Measurements from ENCODE around the gene NOL4L. TPM values are rescaled to one million over a fixed set of nuclear protein-coding genes. Genes with fewer than 3 reads are reported as not detected.

NOL4L gene
- total and polyA plus RNA-seq, 2 experiments from 2014 or later = 38.8 to 39.2 TPM

DNA sequence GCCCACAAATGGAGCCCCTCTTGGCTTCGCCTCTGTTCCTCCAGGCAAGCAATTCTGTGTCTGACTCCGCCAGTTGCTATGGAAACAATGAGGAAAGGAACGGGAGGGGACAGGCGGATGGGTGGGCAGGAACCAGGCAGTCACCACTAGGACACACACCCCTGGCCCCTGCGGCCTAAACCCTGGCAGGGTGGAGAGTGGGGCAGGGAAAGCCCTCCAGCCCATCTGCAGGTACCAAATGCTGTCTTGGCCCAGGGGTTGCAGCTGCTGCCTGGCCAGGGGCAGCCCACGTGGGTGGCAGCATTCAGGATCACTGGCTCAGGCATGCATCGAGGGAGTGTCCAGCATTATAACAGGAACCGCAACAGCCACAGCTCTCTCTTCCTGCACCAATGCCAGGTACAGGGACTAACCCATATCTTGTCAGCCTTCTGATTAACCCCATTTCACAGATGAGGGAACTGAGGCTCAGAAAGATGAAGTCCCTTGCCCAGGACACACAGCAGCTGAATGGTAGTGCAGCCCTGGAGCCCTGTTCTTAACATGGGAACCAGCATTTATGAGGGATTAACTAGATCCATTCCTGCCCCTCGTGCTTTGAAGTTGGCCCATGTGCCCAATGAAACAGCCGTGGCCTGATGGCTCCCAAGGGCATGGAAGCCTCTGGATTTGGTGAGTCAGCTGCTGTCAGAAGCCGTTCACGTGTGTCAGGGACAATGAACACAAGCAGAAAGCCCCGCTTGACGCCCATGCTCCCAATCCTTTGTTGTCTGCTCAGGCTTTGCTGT lies 66.3 kb downstream of the NOL4L start:
- no peaks in the 10 kb centered on the region for H3K79me2 ChIP-seq (replicated peaks; ENCODE audit: insufficient read depth)
- 0 out of 2 replicates have a peak, but pooled peaks cover 2% of the 10 kb centered on the region for H3F3A ChIP-seq (replicated peaks; ENCODE audit: low read depth)
- H3K27ac ChIP-seq (ENCODE audit: low read depth) = no peak overlapping the region
- Mint-ChIP-seq H3K27ac (no peak overlapping the region), H3K4me1 (peaks cover 7% of the 10 kb centered on the region), H3K4me3 (no peak overlapping the region), H3K36me3 (ENCODE audit: low read depth) (no peaks in the 10 kb centered on the region), H3K27me3 (ENCODE audit: insufficient read depth, low read depth, poor library complexity) (peaks cover 11% of the 10 kb centered on the region), H3K9me3 (no peaks in the 10 kb centered on the region)
- no peak overlapping the region for H3K4me3 ChIP-seq
- H2AFZ ChIP-seq = no peak overlapping the region
- no peaks in the 10 kb centered on the region for H4K20me1 ChIP-seq (replicated peaks; ENCODE audit: insufficient read depth)
- DNase-seq (ENCODE audit: low spot score) = peak; percentile 64
- no peak overlapping the region for H3K4me2 ChIP-seq
- no peaks in the 10 kb centered on the region for H3K27me3 ChIP-seq (ENCODE audit: insufficient read depth)
- ATAC-seq = no peak
- H3K36me3 ChIP-seq (ENCODE audit: insufficient read depth) = no peaks in the 10 kb centered on the region
- H3K9me2 ChIP-seq (ENCODE audit: insufficient read depth) = no peaks in the 10 kb centered on the region
- TF ChIP-seq EZH2 (IDR thresholded peaks at IDR 0.05; ENCODE audit: low read depth, unreplicated experiment) = no peak
- TF ChIP-seq JUNB (IDR thresholded peaks at IDR 0.05; ENCODE audit: unreplicated experiment) = no peak
- no peak for TF ChIP-seq ZNF331 (CRISPR knock-in tag; IDR thresholded peaks at IDR 0.05; ENCODE audit: low read depth)
- TF ChIP-seq, protein P1, sequence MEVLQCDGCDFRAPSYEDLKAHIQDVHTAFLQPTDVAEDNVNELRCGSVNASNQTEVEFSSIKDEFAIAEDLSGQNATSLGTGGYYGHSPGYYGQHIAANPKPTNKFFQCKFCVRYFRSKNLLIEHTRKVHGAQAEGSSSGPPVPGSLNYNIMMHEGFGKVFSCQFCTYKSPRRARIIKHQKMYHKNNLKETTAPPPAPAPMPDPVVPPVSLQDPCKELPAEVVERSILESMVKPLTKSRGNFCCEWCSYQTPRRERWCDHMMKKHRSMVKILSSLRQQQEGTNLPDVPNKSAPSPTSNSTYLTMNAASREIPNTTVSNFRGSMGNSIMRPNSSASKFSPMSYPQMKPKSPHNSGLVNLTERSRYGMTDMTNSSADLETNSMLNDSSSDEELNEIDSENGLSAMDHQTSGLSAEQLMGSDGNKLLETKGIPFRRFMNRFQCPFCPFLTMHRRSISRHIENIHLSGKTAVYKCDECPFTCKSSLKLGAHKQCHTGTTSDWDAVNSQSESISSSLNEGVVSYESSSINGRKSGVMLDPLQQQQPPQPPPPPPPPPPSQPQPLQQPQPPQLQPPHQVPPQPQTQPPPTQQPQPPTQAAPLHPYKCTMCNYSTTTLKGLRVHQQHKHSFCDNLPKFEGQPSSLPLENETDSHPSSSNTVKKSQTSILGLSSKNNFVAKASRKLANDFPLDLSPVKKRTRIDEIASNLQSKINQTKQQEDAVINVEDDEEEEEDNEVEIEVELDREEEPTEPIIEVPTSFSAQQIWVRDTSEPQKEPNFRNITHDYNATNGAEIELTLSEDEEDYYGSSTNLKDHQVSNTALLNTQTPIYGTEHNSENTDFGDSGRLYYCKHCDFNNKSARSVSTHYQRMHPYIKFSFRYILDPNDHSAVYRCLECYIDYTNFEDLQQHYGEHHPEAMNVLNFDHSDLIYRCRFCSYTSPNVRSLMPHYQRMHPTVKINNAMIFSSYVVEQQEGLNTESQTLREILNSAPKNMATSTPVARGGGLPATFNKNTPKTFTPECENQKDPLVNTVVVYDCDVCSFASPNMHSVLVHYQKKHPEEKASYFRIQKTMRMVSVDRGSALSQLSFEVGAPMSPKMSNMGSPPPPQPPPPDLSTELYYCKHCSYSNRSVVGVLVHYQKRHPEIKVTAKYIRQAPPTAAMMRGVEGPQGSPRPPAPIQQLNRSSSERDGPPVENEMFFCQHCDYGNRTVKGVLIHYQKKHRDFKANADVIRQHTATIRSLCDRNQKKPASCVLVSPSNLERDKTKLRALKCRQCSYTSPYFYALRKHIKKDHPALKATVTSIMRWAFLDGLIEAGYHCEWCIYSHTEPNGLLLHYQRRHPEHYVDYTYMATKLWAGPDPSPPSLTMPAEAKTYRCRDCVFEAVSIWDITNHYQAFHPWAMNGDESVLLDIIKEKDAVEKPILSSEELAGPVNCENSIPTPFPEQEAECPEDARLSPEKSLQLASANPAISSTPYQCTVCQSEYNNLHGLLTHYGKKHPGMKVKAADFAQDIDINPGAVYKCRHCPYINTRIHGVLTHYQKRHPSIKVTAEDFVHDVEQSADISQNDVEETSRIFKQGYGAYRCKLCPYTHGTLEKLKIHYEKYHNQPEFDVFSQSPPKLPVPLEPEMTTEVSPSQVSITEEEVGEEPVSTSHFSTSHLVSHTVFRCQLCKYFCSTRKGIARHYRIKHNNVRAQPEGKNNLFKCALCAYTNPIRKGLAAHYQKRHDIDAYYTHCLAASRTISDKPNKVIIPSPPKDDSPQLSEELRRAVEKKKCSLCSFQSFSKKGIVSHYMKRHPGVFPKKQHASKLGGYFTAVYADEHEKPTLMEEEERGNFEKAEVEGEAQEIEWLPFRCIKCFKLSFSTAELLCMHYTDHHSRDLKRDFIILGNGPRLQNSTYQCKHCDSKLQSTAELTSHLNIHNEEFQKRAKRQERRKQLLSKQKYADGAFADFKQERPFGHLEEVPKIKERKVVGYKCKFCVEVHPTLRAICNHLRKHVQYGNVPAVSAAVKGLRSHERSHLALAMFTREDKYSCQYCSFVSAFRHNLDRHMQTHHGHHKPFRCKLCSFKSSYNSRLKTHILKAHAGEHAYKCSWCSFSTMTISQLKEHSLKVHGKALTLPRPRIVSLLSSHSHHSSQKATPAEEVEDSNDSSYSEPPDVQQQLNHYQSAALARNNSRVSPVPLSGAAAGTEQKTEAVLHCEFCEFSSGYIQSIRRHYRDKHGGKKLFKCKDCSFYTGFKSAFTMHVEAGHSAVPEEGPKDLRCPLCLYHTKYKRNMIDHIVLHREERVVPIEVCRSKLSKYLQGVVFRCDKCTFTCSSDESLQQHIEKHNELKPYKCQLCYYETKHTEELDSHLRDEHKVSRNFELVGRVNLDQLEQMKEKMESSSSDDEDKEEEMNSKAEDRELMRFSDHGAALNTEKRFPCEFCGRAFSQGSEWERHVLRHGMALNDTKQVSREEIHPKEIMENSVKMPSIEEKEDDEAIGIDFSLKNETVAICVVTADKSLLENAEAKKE (CRISPR knock-in tag; IDR thresholded peaks at IDR 0.05) = no peak
- no peak for TF ChIP-seq CREB1 (CRISPR knock-in tag; IDR thresholded peaks at IDR 0.05; ENCODE audit: low read depth)
- TF ChIP-seq, protein P2, sequence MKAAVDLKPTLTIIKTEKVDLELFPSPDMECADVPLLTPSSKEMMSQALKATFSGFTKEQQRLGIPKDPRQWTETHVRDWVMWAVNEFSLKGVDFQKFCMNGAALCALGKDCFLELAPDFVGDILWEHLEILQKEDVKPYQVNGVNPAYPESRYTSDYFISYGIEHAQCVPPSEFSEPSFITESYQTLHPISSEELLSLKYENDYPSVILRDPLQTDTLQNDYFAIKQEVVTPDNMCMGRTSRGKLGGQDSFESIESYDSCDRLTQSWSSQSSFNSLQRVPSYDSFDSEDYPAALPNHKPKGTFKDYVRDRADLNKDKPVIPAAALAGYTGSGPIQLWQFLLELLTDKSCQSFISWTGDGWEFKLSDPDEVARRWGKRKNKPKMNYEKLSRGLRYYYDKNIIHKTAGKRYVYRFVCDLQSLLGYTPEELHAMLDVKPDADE (IDR thresholded peaks at IDR 0.05) = no peak
- no peak for TF ChIP-seq POLR2AphosphoS5 (IDR thresholded peaks at IDR 0.05; ENCODE audit: low read depth)
- TF ChIP-seq STAT1 (IDR thresholded peaks at IDR 0.05; ENCODE audit: unreplicated experiment) = no peak
- TF ChIP-seq, protein P3, sequence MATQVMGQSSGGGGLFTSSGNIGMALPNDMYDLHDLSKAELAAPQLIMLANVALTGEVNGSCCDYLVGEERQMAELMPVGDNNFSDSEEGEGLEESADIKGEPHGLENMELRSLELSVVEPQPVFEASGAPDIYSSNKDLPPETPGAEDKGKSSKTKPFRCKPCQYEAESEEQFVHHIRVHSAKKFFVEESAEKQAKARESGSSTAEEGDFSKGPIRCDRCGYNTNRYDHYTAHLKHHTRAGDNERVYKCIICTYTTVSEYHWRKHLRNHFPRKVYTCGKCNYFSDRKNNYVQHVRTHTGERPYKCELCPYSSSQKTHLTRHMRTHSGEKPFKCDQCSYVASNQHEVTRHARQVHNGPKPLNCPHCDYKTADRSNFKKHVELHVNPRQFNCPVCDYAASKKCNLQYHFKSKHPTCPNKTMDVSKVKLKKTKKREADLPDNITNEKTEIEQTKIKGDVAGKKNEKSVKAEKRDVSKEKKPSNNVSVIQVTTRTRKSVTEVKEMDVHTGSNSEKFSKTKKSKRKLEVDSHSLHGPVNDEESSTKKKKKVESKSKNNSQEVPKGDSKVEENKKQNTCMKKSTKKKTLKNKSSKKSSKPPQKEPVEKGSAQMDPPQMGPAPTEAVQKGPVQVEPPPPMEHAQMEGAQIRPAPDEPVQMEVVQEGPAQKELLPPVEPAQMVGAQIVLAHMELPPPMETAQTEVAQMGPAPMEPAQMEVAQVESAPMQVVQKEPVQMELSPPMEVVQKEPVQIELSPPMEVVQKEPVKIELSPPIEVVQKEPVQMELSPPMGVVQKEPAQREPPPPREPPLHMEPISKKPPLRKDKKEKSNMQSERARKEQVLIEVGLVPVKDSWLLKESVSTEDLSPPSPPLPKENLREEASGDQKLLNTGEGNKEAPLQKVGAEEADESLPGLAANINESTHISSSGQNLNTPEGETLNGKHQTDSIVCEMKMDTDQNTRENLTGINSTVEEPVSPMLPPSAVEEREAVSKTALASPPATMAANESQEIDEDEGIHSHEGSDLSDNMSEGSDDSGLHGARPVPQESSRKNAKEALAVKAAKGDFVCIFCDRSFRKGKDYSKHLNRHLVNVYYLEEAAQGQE (IDR thresholded peaks at IDR 0.05; ENCODE audit: unreplicated experiment) = no peak
- TF ChIP-seq, protein P4, sequence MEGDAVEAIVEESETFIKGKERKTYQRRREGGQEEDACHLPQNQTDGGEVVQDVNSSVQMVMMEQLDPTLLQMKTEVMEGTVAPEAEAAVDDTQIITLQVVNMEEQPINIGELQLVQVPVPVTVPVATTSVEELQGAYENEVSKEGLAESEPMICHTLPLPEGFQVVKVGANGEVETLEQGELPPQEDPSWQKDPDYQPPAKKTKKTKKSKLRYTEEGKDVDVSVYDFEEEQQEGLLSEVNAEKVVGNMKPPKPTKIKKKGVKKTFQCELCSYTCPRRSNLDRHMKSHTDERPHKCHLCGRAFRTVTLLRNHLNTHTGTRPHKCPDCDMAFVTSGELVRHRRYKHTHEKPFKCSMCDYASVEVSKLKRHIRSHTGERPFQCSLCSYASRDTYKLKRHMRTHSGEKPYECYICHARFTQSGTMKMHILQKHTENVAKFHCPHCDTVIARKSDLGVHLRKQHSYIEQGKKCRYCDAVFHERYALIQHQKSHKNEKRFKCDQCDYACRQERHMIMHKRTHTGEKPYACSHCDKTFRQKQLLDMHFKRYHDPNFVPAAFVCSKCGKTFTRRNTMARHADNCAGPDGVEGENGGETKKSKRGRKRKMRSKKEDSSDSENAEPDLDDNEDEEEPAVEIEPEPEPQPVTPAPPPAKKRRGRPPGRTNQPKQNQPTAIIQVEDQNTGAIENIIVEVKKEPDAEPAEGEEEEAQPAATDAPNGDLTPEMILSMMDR (conservative IDR thresholded peaks at IDR 0.05; ENCODE audit: low read depth in 2 of 2) = no peak
- TF ChIP-seq ZNF114 (CRISPR knock-in tag; IDR thresholded peaks at IDR 0.05) = no peak
- TF ChIP-seq EZH2phosphoT487 (IDR thresholded peaks at IDR 0.05; ENCODE audit: unreplicated experiment) = no peak
- no peak for TF ChIP-seq NANOG (IDR thresholded peaks at IDR 0.05; ENCODE audit: borderline replicate concordance)
- H3K4me1 ChIP-seq (ENCODE audit: insufficient read depth) = peaks cover 4% of the 10 kb centered on the region; the same call in 1 of the 2 replicates

Data from GM23338 (cell line).